HG03045 (cell line): ENCODE results near the gene RPS19BP1.

Experiments
- ATAC-seq: cut with Tn5 transposase; IDR thresholded peaks from one replicate; pipeline ENCODE4 v1.9.1; 2021; ENCODE audit warnings: mild to moderate bottlenecking, moderate library complexity; ENCODE audit not compliant: unreplicated experiment

RPS19BP1 gene

GRCh38 chr22:39532215-39533073 is at the start of gene RPS19BP1:
Gene RPS19BP1 (minus strand): TSS chr22:39532748. CDS start chr22:39532738, 10 bp downstream.
- peak; percentile 75 for ATAC-seq

GRCh38 chr22:39581303-39581702 is 48.8 kb upstream of the RPS19BP1 start:
- no peak for ATAC-seq

GRCh38 chr22:39580795-39581194 is 48.2 kb upstream of the RPS19BP1 start:
- no peak for ATAC-seq

GRCh38 chr22:39580006-39580441 is 47.5 kb upstream of the RPS19BP1 start:
- ATAC-seq, result no peak

GRCh38 chr22:39577900-39578299 is 45.4 kb upstream of the RPS19BP1 start:
- no peak for ATAC-seq

- ATAC-seq, result no peak
Measured at GRCh38 chr22:39577366-39577765, 44.8 kb upstream of the RPS19BP1 start.

GRCh38 chr22:39576027-39576426 is 43.5 kb upstream of the RPS19BP1 start:
- no peak for ATAC-seq

- no peak for ATAC-seq
Measured at GRCh38 chr22:39575552-39575825, 42.9 kb upstream of the RPS19BP1 start.

GRCh38 chr22:39574779-39575551 is 42.4 kb upstream of the RPS19BP1 start:
- ATAC-seq, result no peak

- no peak for ATAC-seq
Measured at GRCh38 chr22:39571538-39571937, 39.0 kb upstream of the RPS19BP1 start.

GRCh38 chr22:39570665-39571064 is 38.1 kb upstream of the RPS19BP1 start, which contains the start of gene CACNA1I:
Gene CACNA1I (plus strand): TSS chr22:39570753. CDS start chr22:39570753, 0 bp downstream.
- no peak for ATAC-seq

- ATAC-seq, result no peak
Measured at GRCh38 chr22:39570226-39570625, 37.7 kb upstream of the RPS19BP1 start.

GRCh38 chr22:39569066-39569465 is 36.5 kb upstream of the RPS19BP1 start:
- no peak for ATAC-seq

- no peak for ATAC-seq
Measured at GRCh38 chr22:39568278-39568981, 35.9 kb upstream of the RPS19BP1 start.

GRCh38 chr22:39567135-39567946 is 34.8 kb upstream of the RPS19BP1 start:
- ATAC-seq, result no peak

- ATAC-seq, result no peak
Measured at GRCh38 chr22:39565414-39565944, 32.9 kb upstream of the RPS19BP1 start.

GRCh38 chr22:39563571-39564428 is 31.3 kb upstream of the RPS19BP1 start:
- no peak for ATAC-seq

GRCh38 chr22:39562839-39563489 is 30.4 kb upstream of the RPS19BP1 start:
- ATAC-seq, result no peak

- ATAC-seq, result no peak
Measured at GRCh38 chr22:39560127-39560526, 27.6 kb upstream of the RPS19BP1 start.
